ENCODE measurements around the gene TRIP6. TPM values are rescaled to one million over a fixed set of nuclear protein-coding genes. Genes with fewer than 3 reads are reported as not detected.

TRIP6 gene
- total RNA-seq, 1 experiment from 2014 or later, result 140 TPM

DNA sequence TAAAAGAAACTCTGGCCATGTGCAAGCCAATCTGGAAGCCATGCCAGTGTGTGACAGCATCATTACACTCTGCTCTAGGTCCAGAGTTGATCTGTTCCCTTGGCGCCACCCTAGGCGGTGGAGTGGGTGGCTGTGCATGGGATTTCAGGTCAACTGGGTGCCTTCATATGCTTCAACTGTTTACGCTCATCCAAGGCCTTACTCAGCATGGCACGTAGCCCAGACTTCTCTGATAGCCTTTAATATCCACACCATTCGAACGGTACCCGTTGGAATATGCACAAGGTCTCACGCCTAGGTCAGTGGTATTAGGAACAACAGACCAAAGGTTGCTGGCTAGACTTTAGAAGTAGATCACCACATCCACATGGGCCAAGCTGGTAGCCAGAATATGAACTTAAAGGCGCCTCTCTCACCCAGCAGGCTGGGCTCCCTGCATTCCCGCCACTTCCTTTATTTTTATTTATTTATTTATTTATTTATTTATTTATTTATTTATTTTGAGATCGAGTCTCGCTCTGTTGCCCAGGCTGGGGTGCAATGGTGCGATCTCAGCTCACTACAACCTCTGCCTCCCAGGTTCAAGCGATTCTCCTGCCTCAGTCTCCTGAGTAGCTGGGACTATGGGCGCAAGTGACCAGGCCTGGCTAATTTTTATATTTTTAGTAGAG, 47.2 kb downstream of the TRIP6 start:
- Mint-ChIP-seq H3K9me3 (no peaks in the 10 kb centered on the region), H3K27me3 (ENCODE audit: low read depth) (no peaks in the 10 kb centered on the region; the same call in 1 of the 2 replicates), H3K4me1 (peaks cover 20% of the 10 kb centered on the region), H3K36me3 (no peaks in the 10 kb centered on the region), H3K27ac (no peak overlapping the region), H3K4me3 (no peak overlapping the region)
- ChIA-PET POLR2A (no interaction called here), CTCF (no interaction called here)
- no peak for TF ChIP-seq NR3C1 (CRISPR knock-in tag; conservative IDR thresholded peaks at IDR 0.05; ENCODE audit: low read depth)
- TF ChIP-seq ZBTB21 (CRISPR knock-in tag; IDR thresholded peaks at IDR 0.05; ENCODE audit: borderline replicate concordance), result no peak
- TF ChIP-seq, protein P1, sequence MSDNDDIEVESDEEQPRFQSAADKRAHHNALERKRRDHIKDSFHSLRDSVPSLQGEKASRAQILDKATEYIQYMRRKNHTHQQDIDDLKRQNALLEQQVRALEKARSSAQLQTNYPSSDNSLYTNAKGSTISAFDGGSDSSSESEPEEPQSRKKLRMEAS (CRISPR knock-in tag; IDR thresholded peaks at IDR 0.05), result no peak
- TF ChIP-seq ZNF317 (CRISPR knock-in tag; IDR thresholded peaks at IDR 0.05; ENCODE audit: borderline replicate concordance, low read depth), result no peak
- TF ChIP-seq GTF2I (CRISPR knock-in tag; conservative IDR thresholded peaks at IDR 0.05), result no peak
- no peak for TF ChIP-seq GABPB1 (CRISPR knock-in tag; IDR thresholded peaks at IDR 0.05)
- no peak for TF ChIP-seq ZNF416 (CRISPR knock-in tag; IDR thresholded peaks at IDR 0.05)
- TF ChIP-seq, protein P2, sequence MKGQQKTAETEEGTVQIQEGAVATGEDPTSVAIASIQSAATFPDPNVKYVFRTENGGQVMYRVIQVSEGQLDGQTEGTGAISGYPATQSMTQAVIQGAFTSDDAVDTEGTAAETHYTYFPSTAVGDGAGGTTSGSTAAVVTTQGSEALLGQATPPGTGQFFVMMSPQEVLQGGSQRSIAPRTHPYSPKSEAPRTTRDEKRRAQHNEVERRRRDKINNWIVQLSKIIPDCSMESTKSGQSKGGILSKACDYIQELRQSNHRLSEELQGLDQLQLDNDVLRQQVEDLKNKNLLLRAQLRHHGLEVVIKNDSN (CRISPR knock-in tag; IDR thresholded peaks at IDR 0.05), result no peak
- TF ChIP-seq FOXJ3 (CRISPR knock-in tag; IDR thresholded peaks at IDR 0.05; ENCODE audit: borderline replicate concordance), result no peak
- no peak for TF ChIP-seq KAT7 (CRISPR knock-in tag; IDR thresholded peaks at IDR 0.05; ENCODE audit: borderline replicate concordance)
- TF ChIP-seq, protein P3, sequence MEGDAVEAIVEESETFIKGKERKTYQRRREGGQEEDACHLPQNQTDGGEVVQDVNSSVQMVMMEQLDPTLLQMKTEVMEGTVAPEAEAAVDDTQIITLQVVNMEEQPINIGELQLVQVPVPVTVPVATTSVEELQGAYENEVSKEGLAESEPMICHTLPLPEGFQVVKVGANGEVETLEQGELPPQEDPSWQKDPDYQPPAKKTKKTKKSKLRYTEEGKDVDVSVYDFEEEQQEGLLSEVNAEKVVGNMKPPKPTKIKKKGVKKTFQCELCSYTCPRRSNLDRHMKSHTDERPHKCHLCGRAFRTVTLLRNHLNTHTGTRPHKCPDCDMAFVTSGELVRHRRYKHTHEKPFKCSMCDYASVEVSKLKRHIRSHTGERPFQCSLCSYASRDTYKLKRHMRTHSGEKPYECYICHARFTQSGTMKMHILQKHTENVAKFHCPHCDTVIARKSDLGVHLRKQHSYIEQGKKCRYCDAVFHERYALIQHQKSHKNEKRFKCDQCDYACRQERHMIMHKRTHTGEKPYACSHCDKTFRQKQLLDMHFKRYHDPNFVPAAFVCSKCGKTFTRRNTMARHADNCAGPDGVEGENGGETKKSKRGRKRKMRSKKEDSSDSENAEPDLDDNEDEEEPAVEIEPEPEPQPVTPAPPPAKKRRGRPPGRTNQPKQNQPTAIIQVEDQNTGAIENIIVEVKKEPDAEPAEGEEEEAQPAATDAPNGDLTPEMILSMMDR (IDR thresholded peaks at IDR 0.05), result no peak
- TF ChIP-seq, protein P4, sequence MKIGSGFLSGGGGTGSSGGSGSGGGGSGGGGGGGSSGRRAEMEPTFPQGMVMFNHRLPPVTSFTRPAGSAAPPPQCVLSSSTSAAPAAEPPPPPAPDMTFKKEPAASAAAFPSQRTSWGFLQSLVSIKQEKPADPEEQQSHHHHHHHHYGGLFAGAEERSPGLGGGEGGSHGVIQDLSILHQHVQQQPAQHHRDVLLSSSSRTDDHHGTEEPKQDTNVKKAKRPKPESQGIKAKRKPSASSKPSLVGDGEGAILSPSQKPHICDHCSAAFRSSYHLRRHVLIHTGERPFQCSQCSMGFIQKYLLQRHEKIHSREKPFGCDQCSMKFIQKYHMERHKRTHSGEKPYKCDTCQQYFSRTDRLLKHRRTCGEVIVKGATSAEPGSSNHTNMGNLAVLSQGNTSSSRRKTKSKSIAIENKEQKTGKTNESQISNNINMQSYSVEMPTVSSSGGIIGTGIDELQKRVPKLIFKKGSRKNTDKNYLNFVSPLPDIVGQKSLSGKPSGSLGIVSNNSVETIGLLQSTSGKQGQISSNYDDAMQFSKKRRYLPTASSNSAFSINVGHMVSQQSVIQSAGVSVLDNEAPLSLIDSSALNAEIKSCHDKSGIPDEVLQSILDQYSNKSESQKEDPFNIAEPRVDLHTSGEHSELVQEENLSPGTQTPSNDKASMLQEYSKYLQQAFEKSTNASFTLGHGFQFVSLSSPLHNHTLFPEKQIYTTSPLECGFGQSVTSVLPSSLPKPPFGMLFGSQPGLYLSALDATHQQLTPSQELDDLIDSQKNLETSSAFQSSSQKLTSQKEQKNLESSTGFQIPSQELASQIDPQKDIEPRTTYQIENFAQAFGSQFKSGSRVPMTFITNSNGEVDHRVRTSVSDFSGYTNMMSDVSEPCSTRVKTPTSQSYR (CRISPR knock-in tag; IDR thresholded peaks at IDR 0.05), result no peak
- TF ChIP-seq ZNF263 (CRISPR knock-in tag; IDR thresholded peaks at IDR 0.05; ENCODE audit: low read depth), result no peak
- no peak for TF ChIP-seq CREB1 (CRISPR knock-in tag; IDR thresholded peaks at IDR 0.05)
- TF ChIP-seq IRF2 (CRISPR knock-in tag; IDR thresholded peaks at IDR 0.05; ENCODE audit: borderline replicate concordance, low read depth), result no peak
- TF ChIP-seq SMAD3 (CRISPR knock-in tag; IDR thresholded peaks at IDR 0.05; ENCODE audit: borderline replicate concordance), result no peak
- TF ChIP-seq SMAD4 (CRISPR knock-in tag; IDR thresholded peaks at IDR 0.05), result no peak
- DNase-seq (ENCODE audit: low spot score) (no peak), ATAC-seq (no peak)

DNA sequence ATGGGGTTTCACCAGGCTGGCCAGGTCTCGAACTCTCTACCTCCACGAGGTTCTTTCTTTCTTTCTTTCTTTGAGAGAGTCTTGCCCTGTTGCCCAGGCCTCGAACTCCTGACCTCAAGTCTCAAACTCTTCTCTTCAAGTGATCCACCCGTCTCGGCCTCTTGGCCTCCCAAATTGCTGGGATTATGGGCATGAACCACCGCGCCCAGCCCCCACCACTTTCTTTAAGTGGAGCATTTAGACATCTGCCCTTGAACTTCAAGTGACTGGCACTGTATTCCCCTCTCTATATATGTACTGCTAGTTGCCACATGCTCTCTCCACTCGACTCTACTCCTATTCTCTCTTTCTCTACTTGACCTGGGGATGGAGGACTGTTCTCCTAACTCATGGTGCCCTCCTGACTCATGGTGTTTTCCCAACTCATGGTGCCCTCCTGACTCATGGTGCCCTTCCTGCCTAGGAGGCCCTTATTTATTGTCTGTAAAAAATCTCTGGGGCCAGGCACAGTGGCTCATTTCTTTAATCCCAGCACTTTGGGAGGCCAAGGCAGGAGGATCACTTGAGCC, 47.8 kb downstream of the TRIP6 start:
- Mint-ChIP-seq H3K4me3 (no peak overlapping the region), H3K27ac (no peak overlapping the region; the same call in 1 of the 2 replicates), H3K36me3 (no peaks in the 10 kb centered on the region), H3K27me3 (ENCODE audit: low read depth) (no peaks in the 10 kb centered on the region; the same call in 1 of the 2 replicates), H3K9me3 (peaks cover 4% of the 10 kb centered on the region; the same call in 1 of the 2 replicates), H3K4me1 (peaks cover 27% of the 10 kb centered on the region)
- TF ChIP-seq SMAD4 (CRISPR knock-in tag; IDR thresholded peaks at IDR 0.05) (no peak), RORB (CRISPR knock-in tag; IDR thresholded peaks at IDR 0.05) (no peak), NR3C1 (CRISPR knock-in tag; conservative IDR thresholded peaks at IDR 0.05; ENCODE audit: low read depth) (no peak), SMAD3 (CRISPR knock-in tag; IDR thresholded peaks at IDR 0.05; ENCODE audit: borderline replicate concordance) (no peak), ATF1 (CRISPR knock-in tag; IDR thresholded peaks at IDR 0.05) (no peak)
- TF ChIP-seq, protein P5, sequence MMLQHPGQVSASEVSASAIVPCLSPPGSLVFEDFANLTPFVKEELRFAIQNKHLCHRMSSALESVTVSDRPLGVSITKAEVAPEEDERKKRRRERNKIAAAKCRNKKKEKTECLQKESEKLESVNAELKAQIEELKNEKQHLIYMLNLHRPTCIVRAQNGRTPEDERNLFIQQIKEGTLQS (CRISPR knock-in tag; conservative IDR thresholded peaks at IDR 0.05), result no peak
- TF ChIP-seq, protein P6, sequence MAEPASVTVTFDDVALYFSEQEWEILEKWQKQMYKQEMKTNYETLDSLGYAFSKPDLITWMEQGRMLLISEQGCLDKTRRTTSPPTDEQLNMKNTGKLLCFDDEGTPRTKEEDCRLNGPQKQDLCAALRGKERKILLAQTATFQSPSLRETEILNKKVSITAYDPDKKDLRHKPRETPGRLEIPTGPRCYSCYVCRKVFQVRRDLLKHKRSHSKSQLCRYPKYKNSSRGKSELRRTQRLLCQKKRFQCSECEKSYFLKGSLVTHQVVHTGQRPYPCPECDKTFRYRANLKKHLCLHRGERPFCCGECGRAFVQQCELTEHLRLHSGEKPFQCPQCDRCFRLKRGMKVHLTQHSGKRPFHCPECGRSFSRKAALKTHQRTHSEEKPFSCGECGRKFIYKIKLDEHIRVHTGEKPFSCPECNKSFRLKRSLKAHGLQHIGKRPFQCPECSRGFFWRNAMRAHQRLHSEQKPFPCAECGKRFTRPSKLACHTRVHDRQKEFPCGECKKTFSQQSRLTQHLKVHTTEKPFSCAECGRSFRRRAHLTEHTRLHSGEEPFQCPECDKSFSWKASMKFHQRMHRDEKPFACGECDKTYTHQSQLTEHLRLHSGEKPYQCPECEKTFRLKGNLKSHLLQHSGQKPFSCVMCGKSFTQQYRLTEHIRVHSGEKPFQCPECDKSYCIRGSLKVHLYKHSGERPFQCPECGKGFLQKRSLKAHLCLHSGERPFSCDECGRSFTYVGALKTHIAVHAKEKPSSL (CRISPR knock-in tag; conservative IDR thresholded peaks at IDR 0.05), result no peak
- TF ChIP-seq, protein P7, sequence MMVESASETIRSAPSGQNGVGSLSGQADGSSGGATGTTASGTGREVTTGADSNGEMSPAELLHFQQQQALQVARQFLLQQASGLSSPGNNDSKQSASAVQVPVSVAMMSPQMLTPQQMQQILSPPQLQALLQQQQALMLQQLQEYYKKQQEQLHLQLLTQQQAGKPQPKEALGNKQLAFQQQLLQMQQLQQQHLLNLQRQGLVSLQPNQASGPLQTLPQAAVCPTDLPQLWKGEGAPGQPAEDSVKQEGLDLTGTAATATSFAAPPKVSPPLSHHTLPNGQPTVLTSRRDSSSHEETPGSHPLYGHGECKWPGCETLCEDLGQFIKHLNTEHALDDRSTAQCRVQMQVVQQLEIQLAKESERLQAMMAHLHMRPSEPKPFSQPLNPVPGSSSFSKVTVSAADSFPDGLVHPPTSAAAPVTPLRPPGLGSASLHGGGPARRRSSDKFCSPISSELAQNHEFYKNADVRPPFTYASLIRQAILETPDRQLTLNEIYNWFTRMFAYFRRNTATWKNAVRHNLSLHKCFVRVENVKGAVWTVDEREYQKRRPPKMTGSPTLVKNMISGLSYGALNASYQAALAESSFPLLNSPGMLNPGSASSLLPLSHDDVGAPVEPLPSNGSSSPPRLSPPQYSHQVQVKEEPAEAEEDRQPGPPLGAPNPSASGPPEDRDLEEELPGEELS (CRISPR knock-in tag; IDR thresholded peaks at IDR 0.05), result no peak
- TF ChIP-seq, protein P8, sequence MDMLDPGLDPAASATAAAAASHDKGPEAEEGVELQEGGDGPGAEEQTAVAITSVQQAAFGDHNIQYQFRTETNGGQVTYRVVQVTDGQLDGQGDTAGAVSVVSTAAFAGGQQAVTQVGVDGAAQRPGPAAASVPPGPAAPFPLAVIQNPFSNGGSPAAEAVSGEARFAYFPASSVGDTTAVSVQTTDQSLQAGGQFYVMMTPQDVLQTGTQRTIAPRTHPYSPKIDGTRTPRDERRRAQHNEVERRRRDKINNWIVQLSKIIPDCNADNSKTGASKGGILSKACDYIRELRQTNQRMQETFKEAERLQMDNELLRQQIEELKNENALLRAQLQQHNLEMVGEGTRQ (CRISPR knock-in tag; IDR thresholded peaks at IDR 0.05), result no peak
- ATAC-seq (no peak), DNase-seq (ENCODE audit: low spot score) (no peak)
- POLR2A ChIA-PET, result no interaction called here
- CTCF ChIA-PET, result no interaction called here
